NCI-H1048 (cell line): ENCODE results near the gene MPRIP.
A peak's percentile ranks its signal among the peaks of the same experiment; 100 is the strongest.
"Not testable (repeated sequence)": the region's sequence is repeated elsewhere in the genome, so short reads cannot be mapped to it uniquely, and the experiment has no call there.

Experiments
- DNase-seq: peaks from one replicate; lab custom pipeline; 2025; lab: John Stamatoyannopoulos, UW

The MPRIP gene

GRCh38 chr17:17042384-17042736 lies at the start of gene MPRIP:
Gene MPRIP, plus strand, starts transcription at chr17:17042457. Its CDS starts 392 bp downstream, at chr17:17042849.
- DNase-seq, result no peak

GRCh38 chr17:16994631-16995030 lies 47.6 kb upstream of the MPRIP start:
- no peak for DNase-seq

GRCh38 chr17:16995930-16996329 lies 46.3 kb upstream of the MPRIP start:
- no peak for DNase-seq

- not testable (repeated sequence) for DNase-seq
Observed at GRCh38 chr17:16996726-16997125, 45.5 kb upstream of the MPRIP start.

GRCh38 chr17:16997514-16998429 lies 44.5 kb upstream of the MPRIP start:
- DNase-seq, result no peak

- DNase-seq, result no peak
Observed at GRCh38 chr17:16999931-17000625, 42.2 kb upstream of the MPRIP start.

GRCh38 chr17:17001076-17001777 lies 41.0 kb upstream of the MPRIP start:
- no peak for DNase-seq

GRCh38 chr17:17001874-17002520 lies 40.3 kb upstream of the MPRIP start:
- peak; percentile 41 for DNase-seq

- DNase-seq, result not testable (repeated sequence)
Observed at GRCh38 chr17:17002731-17003715, 39.2 kb upstream of the MPRIP start.

GRCh38 chr17:17004251-17004996 lies 37.8 kb upstream of the MPRIP start:
- no peak for DNase-seq

GRCh38 chr17:17004997-17005614 lies 37.2 kb upstream of the MPRIP start:
- not testable (repeated sequence) for DNase-seq

GRCh38 chr17:17007891-17008290 lies 34.4 kb upstream of the MPRIP start:
- DNase-seq, result not testable (repeated sequence)

GRCh38 chr17:17008621-17009397 lies 33.4 kb upstream of the MPRIP start:
- DNase-seq, result not testable (repeated sequence)

GRCh38 chr17:17009972-17010371 lies 32.3 kb upstream of the MPRIP start:
- DNase-seq, result not testable (repeated sequence)

- not testable (repeated sequence) for DNase-seq
Observed at GRCh38 chr17:17010545-17011034, 31.7 kb upstream of the MPRIP start.

- not testable (repeated sequence) for DNase-seq
Observed at GRCh38 chr17:17011043-17011907, 31.0 kb upstream of the MPRIP start.
